Measurements from ENCODE around the gene TEX44.

DNA sequence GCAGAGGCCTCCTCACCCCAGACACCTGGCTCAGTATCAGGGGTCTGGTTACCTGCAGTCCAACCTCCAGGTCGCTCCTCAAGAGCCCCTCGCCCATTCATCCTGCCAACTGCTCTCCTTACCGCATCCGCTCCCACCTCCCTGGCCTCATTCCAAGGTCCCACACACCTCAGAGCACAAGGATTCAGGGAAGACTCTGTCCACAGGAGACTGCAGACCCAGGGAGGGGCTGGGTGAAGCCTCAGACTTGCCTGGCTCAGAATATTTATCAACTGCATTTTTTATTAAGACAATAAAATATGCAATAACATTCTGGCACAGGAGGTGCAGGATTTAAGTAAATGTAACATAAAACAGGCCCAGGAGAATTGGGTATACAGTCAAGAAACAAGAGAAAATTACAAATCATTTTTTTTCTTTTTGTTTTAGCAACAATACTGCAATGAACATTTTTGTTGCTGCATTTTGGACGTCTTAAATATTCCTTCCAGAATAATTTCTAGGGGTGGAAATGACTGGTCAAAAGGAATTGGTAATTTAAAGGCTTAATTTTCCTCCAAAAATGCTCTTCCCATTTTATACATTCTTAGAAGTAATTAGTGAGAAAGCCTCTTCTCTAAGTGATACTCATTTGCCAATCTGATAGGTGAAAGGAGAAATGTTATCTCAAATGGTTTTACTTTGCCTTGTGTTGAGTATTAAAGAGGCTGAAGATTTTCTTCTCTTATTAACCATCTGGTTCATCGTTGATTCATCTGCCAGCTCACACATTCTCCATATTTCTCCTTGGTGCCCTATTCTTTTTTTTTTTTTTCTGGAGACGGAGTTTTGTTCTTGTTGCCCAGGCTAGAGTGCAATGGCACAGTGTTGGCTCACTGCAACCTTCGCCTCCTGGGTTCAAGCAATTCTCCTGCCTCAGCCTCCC lies 42.5 kb downstream of the TEX44 start:
- TF ChIP-seq, protein P1, sequence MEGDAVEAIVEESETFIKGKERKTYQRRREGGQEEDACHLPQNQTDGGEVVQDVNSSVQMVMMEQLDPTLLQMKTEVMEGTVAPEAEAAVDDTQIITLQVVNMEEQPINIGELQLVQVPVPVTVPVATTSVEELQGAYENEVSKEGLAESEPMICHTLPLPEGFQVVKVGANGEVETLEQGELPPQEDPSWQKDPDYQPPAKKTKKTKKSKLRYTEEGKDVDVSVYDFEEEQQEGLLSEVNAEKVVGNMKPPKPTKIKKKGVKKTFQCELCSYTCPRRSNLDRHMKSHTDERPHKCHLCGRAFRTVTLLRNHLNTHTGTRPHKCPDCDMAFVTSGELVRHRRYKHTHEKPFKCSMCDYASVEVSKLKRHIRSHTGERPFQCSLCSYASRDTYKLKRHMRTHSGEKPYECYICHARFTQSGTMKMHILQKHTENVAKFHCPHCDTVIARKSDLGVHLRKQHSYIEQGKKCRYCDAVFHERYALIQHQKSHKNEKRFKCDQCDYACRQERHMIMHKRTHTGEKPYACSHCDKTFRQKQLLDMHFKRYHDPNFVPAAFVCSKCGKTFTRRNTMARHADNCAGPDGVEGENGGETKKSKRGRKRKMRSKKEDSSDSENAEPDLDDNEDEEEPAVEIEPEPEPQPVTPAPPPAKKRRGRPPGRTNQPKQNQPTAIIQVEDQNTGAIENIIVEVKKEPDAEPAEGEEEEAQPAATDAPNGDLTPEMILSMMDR (IDR thresholded peaks at IDR 0.05) = no peak
- TF ChIP-seq POLR2A (IDR thresholded peaks at IDR 0.05) = no peak
